GM21528 (cell line): ENCODE data around the gene RAB20.
"Not testable (repeated sequence)": the region's sequence is repeated elsewhere in the genome, so short reads cannot be mapped to it uniquely, and the experiment has no call there.

Experiments
- ATAC-seq: cut with Tn5 transposase; IDR thresholded peaks from one replicate; pipeline ENCODE4 v1.9.1; 2021; ENCODE audit warnings: mild to moderate bottlenecking, moderate library complexity; ENCODE audit not compliant: unreplicated experiment, low FRiP score

Gene RAB20

GRCh38 chr13:110576070-110576394, 14.5 kb upstream of the RAB20 start:
- no peak for ATAC-seq

DNA sequence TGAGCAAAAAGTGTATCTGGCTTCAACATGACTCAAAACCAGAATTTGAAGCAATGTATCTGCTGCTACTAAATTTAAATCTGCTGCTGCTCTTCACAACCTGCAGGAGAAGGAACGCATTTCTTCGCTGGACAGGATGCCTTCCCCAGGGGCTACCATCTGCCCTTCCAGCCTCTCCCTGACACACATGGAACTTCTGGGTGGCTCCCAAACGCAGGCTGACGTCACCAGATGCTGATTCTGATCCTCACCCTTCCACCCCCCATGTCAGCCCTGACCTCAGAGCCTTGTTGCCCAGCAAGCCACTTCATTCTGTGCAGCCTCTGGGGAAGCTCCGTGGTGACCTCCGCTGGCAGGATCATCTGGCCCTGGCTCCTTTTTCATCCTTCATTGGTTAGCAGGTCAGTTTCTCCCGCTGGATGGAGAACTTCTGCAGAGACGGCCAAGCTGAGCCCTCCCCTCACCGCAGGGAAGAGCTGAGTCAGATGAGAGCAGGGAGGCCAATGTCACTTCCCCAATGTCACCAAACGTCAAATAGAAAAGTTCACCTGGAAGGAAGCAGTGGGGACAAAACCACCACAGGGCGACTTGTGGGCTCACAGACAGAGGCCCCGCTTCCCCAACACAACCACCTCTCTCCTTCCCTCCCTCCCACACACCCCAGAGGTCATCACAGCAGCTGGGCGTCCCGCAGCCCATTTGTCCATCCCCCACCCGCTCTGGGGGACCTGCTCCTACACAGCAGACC, 14.0 kb upstream of the RAB20 start:
- peak; percentile 89 for ATAC-seq

- ATAC-seq, result no peak
Measured at GRCh38 chr13:110574161-110574560, 12.6 kb upstream of the RAB20 start.

GRCh38 chr13:110572778-110573118, 11.2 kb upstream of the RAB20 start:
- no peak for ATAC-seq

- ATAC-seq, result no peak
Measured at GRCh38 chr13:110571896-110572777, 10.6 kb upstream of the RAB20 start.

DNA sequence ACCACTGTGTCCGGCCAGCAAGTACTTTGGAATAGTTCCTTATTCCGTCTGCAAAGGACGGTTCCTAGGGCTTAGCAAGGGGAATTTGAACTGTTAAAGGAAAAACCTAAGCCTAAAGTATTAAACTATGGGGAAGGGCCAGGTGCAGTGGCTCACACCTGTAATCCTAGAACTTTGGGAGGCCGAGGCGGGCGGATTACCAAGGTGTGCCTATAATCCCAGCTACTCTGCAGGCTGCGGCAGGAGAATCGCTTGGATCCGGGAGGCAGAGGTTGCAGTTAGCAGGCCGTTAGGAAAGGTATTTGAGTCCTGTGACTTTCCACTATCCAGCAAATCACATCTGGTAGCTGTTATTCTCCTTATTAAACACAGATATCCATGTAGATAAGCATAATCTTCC, 9.4 kb upstream of the RAB20 start:
- ATAC-seq, result no peak

DNA sequence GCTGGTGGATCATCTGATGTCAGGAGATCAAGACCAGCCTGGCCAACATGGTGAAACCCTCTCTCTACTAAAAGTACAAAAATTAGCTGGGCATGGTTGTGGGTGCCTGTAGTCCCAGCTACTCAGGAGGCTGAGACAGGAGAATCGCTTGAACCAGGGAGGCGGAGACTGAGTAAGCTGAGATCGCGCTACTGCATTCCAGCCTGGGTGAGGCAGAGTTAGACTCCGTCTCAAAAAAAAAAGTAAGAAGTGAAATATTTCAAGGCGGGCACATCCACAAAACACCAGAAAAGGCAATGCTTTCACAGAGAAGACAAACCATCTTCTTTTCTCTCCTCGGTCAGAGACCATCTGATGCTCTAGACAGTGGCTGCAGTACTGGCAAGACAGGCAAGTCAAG, 8.4 kb upstream of the RAB20 start:
- not testable (repeated sequence) for ATAC-seq

DNA sequence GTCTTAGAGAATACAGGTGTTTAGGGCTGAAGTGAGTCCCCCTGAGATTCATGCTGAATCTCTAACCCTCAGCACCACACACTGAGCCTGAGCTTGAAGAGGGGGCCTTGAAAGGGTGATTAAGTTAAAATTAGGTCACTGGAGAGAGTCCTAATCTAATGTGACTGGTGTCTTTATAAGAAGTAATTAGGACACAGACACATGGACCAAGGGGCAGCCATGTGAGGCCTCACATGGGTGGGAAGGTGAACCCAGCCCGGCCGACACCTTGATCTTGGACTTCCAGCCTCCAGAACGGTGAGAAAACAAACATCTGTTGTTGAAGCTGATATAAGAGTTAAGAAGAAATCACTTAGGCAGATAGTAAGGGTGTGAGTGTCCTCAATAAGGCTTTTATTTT, 7.1 kb upstream of the RAB20 start:
- ATAC-seq, result no peak

DNA sequence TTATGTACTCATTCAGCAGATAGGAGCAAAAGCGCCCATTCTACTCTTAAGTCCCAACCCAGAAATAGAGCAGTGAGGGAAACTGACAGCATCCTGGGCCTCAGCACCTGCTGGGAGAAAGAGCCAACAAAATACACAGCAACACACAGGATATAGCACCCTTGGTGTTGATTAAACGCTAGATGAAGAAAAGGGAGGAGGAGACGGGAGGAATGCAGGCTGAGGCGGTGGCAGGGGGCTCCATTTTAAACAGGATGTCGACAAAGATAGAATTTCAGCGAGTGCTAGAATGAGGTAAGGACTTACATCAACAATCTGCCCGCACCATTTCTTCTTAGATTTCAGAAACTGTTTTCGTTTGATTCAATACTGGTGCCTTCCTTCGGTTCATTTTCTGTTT, 4.6 kb upstream of the RAB20 start:
- ATAC-seq, result no peak

- ATAC-seq, result no peak
Measured at GRCh38 chr13:110565296-110565695, 3.8 kb upstream of the RAB20 start.

GRCh38 chr13:110564472-110564985, 3.0 kb upstream of the RAB20 start:
- no peak for ATAC-seq

GRCh38 chr13:110563463-110563774, 1.9 kb upstream of the RAB20 start:
- ATAC-seq, result no peak

DNA sequence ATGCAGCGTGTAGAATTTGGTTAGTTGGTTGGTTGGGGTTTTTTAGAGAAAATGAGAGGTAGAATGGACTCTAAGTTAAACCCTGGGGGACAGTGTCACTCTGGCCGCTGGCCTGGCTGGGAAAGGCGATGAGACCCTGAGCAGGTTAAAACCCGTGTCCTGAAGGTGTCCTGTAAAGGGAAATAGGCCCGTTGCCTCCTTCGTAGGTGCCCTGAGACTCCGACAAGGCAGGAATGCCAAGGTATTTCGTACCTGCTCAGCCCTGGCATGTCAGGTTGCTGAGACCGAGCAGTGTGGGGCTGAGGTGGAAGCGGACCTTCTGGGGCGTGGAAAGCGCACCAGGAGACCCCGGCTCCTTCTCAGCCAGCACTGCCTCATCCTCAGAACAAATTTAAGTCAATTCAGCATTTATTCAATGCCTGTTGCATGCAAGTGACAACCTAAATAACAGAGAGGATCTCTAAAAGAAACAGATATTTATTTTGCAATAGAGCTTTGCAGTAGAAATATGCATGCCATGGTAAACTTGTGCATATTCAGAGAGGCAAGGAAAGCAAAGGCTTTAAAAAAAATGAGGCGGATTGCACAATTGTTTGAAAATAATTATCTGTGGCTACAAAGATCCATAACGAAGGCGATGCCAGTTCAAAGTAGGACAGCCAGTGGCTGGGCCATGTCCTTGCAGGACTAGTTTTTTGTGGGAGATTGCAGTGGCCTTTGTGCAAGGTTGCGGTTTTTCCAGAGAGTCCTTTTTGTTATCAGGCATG, 1.4 kb upstream of the RAB20 start:
- no peak for ATAC-seq

GRCh38 chr13:110562036-110562597, 595 bp upstream of the RAB20 start:
- ATAC-seq, result no peak

GRCh38 chr13:110560601-110561343, 750 bp downstream of the RAB20 start:
- ATAC-seq, result peak; percentile 18

- no peak for ATAC-seq
Measured at GRCh38 chr13:110559986-110560385, 1.5 kb downstream of the RAB20 start.

DNA sequence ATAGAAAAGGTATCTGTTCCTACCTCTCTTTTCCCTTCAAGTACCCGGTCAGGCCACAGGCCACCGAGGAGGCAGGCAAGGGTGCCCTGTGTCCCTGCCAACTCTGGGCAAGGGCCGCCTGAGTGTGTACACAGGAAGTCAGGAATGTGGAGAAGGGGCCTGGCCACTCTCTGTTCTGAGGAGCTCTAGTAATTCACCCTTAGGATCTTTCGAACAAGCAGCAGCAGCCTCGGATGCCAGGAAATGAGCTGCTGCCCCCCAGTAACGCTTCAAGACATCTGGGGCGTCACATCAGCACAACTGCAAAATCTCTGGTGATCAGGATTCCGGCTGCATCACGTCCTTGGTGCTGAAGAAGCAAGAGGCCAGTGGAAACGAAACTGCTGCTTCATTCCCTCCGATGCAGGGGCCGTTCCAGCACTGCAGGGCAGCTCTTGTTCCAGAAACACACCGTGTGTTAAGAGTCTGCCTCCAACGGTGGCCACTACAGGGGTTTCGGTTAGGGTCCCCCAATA, 2.0 kb downstream of the RAB20 start:
- no peak for ATAC-seq

DNA sequence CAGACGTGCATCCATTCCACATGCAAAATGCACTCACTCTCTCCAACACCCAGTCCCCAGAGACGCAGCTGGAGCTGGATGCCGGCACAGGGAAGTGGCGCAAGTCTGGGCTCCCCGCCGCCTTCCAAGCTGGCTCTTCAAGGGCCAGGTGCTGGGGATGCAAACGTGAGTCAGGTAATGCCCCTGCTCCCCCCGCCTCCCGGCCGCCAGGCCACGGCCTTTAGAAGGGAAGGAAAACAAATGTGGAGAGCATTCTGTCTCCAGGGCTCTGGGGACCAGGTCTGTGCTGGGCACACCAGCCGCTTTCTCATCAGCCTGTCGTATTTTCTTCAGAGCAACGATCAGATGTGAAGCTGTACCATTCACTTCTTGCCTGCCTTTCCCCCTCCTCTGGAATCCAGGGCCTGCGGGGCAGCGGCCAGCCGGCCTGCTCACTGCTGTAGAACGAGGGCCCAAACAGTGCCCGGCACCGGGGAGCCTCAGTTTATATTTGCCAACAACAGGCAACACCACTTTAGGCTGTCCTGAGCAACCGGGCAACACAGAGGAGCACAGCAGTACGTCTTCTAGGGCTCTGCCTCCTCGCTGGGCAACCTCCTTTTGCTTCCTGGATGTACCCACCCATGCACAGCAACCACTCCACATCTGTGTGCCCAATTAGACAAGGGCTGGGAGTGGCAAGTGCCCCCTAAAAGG, 3.8 kb downstream of the RAB20 start:
- ATAC-seq, result no peak

DNA sequence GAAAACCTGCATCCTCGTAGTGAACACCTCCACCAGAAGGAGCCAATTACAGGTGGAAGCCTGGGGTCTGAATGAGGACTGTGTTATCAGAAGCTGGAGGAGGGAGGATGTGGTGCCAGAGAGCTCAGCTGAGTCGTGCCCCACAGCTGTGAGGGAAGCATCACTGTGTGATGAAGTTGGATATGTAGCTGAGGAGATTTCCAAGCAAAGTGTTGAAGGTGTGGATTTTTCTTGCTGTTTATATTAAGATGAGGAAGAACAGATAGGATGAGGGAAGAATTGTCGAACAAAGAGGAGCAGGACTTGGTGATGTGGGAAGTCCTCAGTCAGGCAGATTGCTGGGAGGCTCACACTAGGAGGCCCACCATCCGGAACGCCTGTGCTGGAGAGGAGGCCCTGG, 4.4 kb downstream of the RAB20 start:
- ATAC-seq, result no peak

GRCh38 chr13:110556224-110556606, 5.3 kb downstream of the RAB20 start:
- ATAC-seq, result no peak
